NCI-H1436 treated with DMSO at 0.1 percent for 48 hours (cell line): ENCODE results near the gene NCKAP5.

Experiments used
- DNase-seq: peaks from one replicate; lab custom pipeline; 2025; lab: John Stamatoyannopoulos, UW

The NCKAP5 gene

DNA sequence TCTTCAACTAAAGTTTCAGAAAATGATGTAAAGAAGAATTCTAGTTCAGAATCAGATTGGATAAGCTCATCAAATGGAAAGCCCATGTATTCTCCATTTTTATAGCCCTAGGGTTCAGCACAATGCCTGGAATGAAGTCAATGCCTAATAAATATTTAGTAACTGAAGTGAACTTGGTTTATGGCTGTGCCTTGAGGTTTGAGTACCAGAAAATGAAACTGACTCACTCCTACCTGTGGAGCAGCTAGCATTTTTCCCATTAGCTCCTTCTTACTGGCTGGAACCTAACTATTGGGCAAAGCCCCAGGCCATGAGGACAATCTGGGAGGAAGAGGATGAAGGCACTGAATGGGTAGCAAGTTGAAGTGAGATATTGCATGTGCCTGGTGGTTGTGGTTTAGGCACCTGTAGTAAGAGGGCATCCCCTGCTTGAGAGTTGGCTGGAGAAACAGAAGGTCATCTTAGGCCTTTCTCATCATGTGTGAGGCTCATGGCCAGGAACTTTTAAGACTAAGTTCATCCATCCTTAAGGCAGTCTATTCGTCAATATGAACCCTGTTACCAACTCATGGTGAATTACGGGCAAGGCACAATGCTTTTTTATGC, 813.3 kb downstream of the NCKAP5 start:
- DNase-seq = no peak

DNA sequence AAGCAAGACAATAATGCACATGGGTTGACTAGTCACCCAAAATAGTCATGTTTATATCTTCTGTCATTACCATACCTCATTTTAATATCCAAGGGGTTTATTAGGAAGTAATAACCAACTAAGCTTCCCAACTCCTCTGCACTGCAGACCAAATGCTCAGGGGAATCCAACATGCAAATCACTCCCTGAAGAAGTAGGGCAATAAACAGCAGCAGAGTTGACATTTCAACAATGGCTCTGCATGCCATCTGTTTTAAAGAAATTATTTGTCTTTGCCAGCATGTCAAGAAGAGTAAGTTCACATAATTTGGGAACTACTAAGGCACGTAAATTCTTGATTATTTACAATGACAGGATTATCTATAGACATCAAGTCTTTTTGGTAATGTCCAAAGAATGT, 813.9 kb downstream of the NCKAP5 start:
- no peak for DNase-seq

DNA sequence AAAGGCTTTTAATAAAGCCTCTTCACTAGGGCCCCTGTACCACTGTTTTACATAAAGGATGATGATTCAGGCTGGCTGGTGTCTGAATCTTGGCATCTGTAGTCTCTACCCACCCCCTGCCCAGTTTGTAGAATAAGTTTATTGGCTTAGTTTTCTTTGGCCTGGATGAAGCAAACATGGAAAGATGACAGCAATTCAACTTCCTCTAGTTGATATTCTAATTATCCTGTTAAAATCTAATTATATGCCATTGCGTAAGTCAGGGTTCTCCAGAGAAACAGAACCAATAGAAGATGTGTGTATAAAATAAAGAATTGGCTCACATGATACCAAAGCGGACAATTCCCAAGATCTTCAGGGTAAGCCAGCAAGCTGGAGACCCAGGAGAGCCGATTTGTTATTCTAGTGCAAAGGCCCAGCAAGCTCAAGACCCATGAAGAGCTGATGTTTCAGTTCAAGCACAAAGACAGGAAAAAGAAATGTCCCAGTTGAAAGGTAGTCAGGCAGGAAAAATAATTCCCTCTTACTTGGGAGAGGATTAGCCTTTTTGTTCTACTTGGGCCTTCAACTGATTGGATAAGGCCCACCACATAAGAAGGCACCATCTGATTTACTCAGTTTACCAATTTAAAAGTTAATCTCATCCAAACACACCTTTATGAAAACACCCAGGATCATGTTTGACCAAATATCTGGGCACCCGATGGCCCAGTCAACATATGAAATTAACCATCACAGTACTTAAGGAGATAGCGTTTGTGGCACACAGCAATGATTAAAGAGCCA, 815.6 kb downstream of the NCKAP5 start:
- DNase-seq = no peak

DNA sequence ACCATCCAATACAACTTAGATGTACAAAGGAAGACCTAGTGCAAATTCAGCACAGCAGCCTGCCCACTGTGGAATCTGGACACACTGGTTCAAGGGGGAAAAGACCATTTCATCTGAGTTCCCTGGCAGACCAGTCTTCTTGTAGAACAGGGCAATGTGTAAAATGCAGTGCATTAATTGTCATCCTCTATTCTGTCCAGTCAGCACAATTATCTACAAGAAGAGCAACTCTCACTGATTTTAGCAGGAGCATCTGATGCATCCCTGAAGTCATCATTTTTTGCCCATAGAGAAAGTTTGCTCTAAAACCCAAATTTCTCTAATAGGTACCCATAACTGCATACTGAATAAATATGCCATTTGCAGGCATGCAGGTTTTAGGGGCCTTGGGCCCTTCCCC, 816.4 kb downstream of the NCKAP5 start:
- DNase-seq = no peak

DNA sequence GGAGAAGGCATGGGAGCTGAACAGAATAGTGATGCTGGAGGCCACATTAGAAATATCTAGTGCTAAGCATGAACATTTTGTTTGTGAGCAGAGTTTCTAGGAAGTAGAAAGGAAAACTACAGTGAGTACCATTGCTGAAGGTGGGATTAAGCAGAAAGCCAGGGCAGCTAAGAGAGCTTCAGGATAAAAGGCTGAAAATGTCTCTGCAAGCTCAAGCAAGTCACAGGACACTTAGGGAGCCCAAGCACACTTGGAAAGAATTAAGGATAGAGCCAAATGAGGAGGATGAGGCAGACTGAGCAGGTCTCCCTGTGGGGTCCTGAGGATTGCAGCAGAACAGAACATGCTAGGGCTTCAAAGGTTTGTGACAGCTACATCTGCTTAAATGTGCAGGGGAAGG, 817.7 kb downstream of the NCKAP5 start:
- no peak for DNase-seq

DNA sequence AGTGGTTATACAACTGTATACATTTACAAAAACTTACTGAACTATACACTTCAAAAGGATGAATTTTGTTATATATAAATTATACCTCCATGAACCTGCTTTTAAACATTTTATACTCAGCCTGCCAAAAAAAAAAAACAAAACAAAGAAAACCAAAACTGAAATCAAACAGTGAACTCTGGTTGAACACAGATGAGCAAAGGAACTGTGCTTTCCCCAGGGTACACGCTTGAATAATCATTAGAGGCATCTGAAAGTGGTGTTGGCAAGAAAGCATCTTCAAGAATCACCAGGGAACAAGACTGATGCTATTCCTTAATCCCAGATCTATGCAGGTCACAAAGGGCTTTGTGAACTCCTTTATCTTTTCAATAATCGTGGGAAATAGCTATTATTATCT, 821.2 kb downstream of the NCKAP5 start:
- no peak for DNase-seq

DNA sequence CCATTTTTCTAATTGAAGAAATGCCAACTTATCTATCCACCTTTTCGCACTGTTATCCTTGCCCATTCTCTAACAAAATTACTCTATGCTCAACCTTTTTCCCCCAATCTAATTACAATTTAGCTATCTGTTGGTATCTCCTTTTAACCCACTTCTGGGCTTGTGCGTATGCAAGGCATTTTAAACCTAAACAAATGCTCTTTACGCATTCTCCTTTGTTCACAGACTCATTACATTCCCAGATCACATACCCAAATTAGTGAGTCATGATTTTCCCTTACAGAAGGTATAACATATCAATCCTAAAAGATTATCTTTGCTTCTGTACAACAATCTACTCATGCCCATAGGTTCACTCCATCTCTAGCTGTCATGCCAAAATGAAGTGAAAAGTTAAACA, 826.5 kb downstream of the NCKAP5 start:
- no peak for DNase-seq

DNA sequence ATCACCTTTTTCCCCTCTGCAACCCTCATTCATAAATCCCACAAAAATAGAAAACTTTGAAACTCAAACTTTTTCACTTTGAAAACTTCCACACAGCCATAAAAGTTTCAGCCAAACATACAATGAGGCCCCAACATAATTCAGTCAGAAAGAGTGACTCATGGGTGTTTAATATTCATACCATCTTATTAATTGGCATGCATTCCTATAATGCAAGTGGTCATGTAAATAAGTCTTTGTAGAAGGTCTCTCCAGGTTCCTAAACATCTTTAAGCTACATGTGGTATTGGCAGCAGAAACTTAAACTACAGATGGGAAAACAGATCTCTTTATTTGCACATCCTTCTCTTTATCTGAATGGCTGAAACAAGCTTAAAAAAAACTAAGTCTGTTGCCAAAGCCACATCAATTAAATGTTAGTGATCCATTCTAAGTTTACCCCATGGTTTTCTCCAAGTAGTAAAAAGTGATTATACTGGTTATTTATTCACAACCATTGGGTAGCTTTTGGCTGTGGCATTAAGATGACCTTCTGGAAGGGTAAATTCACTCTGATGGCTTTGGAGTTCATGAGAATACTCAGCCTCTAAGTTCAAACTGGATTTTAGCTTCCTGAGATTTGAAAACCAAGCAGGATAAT, 828.1 kb downstream of the NCKAP5 start:
- no peak for DNase-seq

DNA sequence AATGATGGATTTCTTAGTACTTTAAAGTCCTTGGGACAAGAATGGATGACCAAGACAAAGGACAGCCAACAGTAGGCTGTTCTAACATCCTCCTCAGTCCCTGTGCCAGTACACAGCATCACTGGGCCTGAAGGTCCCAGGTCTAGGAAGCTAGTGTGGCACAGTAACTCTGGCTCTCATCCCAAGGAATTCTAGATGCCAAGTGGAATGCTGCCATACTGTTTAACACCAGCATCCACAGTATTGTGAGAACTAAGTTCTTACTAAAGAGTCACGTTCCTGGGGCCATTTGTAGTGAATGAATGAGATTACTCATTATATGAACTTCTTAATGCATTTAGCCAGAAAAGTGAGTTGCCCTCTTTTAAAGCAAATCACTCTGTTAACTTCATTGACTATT, 830.0 kb downstream of the NCKAP5 start:
- no peak for DNase-seq

DNA sequence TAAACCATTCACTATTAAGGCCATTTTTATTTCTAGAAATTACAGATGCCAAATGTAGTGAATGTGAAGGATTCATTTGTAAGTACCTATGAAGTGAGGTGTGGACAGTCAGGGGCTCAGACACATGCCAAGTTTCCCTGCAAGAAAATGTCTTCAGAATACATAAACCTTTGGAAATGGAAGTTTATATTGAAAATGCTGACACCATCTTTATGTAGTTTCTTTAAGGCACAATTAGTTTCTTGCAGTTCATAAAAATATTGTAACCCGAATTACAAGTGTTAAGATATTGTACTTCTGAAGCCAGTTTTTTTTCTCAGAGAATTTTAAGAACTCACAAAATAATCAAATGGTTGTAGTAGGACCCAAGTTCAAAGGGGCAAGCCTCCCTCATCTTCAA, 832.2 kb downstream of the NCKAP5 start:
- no peak for DNase-seq

DNA sequence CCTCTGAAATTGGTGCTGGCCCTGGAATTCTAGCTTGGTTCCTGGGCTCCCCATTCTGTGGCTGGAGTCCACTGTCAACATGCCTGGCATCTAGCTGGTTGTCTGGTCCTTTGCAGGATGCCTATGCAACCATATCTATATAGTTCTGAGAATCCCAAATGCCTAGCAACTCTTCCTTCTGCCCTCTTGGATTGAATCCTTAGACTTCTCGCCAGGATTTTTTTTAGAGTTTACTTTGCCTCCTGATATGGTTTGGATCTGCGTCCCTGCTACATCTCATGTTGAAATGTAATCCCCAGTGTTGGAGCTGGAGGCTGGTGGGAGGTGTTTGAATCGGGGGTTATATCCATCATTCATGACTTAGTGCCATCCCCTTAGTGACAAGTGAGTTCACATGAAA, 833.3 kb downstream of the NCKAP5 start:
- no peak for DNase-seq

DNA sequence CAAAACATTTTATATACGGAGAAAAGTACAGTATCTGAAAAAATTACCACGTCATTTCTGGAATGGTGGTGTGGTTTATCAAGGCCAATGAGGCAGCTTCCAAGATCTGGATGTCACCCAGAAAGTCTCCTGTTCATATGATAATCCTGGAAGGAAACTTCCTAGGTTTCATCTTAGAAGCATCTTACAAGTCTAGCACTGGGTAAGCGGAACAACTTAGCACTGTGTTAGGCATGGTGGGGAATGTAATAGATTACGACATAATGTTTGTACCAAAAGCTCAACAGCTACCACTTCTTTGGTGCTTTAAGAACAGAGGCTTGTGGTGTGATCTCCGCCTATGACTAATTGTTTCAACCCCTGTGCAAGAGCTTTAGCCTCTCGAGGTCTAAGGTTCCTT, 835.2 kb downstream of the NCKAP5 start:
- DNase-seq = no peak

DNA sequence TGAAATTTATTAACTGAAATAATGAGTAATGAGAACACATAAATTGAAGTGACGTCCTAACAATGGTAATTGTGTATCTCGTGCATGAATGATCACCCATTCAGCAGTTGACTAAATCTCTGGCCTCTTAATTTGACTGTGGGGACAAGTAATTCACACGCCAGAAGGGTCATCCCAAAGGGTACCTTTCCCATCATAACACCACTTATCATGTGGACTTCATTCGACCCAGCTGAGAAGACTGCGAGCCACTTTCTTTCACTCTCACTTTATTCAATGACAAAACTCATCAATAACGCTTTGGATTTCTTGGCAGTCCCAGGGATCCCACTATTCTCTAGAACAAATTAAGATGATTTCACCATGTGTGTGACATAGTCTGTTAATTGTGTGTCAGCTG, 835.6 kb downstream of the NCKAP5 start:
- no peak for DNase-seq

DNA sequence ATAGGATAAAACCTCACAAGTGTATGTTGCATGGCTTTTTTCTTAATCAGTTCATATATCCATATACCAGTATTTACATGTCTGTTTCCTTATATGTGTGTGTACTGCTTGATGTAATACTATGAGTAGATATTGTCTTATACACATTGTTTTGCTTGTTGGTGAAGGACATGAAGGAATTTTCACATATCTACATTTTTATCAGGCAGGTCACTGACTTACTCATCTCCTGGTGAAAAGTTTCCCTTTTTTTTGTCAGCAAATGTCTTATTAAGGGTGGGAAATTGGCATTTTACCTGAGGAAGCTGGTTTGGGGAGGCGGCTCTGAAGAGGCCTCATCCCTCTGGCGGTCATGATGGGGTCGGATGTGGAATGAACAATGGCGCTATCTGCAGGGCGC, 836.8 kb downstream of the NCKAP5 start:
- no peak for DNase-seq

DNA sequence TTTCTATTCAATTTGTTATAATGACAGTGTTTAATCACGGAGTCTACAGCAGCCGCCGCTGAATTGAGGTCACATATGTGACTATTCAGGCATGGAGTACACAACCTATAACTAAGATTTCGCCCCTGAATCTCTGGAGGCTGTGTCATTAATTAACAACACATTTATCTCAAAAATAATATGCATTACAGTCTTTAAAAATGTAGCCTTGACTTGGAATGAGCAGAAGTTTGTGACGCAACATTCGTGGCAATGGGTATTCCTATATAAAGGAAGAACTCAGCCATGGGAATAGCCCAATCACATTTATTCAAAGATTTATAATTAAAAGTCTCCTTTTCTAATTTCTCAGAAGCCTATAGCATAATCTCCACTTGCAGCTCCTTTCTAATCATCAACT, 837.7 kb downstream of the NCKAP5 start:
- no peak for DNase-seq

DNA sequence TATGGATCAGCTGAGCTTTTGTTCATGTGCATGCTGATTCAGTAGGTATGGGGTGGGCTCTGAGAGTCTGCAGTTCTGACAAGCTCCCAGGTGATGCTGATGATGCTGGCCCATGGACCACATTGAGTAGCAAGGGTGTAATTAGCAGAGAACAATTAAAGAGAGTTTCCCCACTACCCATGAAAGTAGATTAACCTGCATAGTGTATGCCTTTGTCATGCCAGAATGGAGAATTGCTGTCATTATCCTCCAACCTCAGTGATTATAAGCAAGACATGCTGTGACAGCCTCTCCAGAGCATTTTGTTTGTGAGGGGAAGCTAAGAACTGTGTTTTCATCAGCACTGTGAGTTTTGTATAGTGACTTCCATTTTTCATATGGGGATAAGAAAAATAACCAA, 838.7 kb downstream of the NCKAP5 start:
- DNase-seq = no peak

DNA sequence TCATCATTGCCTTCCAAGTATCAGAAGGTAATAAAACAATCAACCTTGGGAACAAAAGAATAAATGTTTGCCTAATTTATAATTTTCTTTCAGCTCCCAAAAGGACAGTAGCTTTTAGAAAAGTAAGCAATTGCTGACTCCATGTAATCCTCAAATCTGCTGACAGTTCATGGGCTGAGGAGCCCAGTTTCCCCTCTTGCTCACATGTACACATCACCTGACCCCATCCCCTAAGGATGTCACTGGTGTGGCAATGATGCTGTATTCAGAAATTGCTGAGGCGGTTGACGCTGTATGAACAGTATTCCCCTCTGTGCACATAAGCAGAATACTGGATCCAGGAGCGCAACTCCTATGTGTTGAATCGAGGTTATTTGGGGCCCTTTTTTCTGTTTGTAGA, 842.1 kb downstream of the NCKAP5 start:
- DNase-seq = no peak

DNA sequence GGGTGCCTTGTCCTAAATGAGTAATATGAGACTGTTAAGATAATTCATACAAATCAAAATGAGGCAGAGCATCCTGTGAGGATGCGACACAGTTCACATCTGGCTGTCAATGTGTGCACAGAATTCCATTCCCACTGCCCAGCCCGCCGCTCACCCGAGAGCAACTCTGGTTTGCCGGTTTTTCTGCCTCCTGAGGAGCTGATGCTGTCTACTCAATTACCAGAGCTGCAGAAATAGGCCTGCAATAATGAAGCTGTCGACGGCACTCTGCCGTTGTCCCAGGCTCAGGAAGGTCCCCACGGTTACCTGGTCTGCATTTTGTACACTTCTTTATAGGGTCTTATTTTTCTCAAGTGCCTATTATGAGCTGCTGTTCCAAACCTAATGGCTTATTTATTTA, 842.5 kb downstream of the NCKAP5 start:
- DNase-seq = peak; percentile 14

DNA sequence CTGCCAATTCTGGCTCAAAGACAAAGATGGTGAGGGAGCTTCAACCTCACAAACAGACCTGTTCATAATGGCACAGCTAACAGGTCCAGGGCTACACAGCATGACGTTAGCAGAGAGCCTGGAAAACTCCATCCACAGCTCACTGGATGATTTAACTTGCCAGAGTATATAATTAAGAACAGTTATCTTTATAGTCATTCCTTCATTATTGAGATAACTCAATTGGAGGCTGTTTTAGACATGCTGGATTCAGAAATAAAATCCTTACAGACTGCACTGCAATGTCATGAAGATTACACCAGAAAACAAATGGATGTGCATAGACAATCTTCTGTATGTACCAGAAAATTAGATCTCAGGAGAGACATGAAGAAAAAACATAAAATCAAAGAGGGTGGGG, 843.1 kb downstream of the NCKAP5 start:
- DNase-seq = no peak

DNA sequence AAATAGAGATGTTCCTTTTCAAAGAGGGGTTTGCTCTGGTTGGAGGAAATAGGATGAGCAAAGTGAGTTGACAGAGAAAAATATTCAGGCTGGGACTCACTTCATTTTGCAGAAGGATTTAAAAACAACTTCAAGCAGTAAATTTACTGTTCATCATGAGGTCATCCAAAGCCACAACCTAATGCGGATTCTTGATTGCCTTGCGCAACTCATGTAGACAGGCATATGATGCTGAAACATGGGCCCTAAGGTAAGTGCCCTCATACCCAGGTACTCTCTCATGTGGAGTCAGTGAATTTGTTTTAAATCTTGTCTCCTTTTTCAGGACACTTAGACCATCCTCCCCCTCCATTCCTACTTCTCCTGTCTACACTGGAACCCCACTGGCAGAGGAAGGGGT, 846.3 kb downstream of the NCKAP5 start:
- DNase-seq = no peak

DNA sequence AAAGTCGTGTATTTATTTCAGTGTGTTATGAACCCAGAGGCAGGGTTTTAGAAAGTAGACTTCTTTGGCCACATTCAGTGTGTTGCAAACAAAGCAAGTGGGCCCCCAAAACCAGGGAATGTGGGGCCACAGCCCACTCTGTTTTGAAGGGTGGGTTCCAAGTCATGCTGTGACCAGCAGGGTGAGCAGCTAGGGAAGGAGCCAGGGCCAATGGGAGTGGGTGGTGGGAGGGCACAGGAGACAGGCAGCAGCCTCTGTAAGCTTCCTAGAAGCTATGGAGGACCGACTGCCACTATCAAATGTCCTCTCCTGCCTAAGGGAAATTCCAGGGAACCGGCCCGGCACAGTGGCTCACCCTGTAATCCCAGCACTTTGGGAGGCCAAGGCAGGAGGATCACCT, 847.9 kb downstream of the NCKAP5 start:
- no peak for DNase-seq

DNA sequence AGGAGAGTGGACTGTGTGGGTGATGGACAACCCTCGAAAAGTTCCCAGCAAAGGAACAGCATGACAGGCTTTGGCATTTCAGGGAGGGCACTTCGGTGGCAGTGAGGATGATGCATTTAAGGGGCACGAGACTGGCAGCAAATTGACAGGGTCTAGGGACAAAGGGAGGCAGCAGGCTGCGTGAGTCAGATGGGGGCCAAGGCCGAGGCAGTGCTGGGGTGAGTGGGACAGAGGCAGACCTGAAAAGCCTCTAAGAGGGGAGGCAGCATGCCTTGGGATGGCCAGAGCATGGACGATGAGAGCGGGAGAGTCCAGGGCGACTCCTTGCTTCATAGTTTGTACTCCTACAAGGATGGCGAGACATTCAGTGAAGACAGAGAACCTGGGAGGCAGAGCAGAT, 848.8 kb downstream of the NCKAP5 start:
- DNase-seq = no peak

DNA sequence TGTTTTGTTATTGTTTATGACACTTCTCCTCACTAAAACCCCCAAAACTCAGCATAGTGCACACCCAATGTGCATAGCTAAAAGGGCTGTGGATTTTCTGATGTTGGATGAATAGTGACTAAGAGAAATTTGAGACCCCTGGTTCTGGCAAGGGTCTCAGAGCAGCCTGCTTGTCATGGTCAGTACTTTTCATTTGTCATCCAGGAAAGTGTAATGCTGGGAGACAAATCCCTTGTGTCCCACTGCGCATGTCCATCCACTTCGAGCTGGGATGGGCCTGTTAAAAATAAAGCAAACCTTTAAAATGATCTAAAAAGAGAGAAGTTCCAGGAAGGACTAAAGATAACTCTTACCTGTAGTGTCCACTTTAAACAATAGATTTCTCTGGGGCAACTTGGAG, 851.3 kb downstream of the NCKAP5 start:
- DNase-seq = no peak
